K562 (cell line): ENCODE measurements around the gene NOL8. TPM values are rescaled to one million over a fixed set of nuclear protein-coding genes. Genes with fewer than 3 reads are reported as not detected.

ENCODE experiments used
- ATAC-seq: fragments of 200-7000 bp; cut with Tn5 transposase; 3 replicates; pipeline ENCODE4 v1.9.1; 2020; ENCODE audit warnings: moderate library complexity
- BruUV-seq: library from RNA; stranded (reverse); fragments of 400-500 nt; replicated peaks from 2 replicates; lab custom pipeline; 2021; lab: Mats Ljungman, UMichigan
- CTCF ChIA-PET: fragments of 300-600 bp; formaldehyde crosslinking; extraction: SDS; loops from one replicate; lab custom pipeline; 2021; ENCODE audit warnings: low intra/inter-chr PET ratio; lab: Yijun Ruan, JAX
- POLR2A ChIA-PET: fragments of 300-600, 350-650 bp; sonication (Branson Sonifier 250); formaldehyde crosslinking; extraction: SDS; loops from one replicate; lab custom pipeline; 2021; ENCODE audit warnings: antibody characterized with exemption, inconsistent platforms; lab: Yijun Ruan, JAX
- DNase-seq, 4 experiments: peaks; one replicate each; pipeline versions ENCODE4 v3.0.0 to v3.0.0-alpha.2; 2011 to 2018; ENCODE audit warnings: low spot score in 3 of 4, mixed read lengths in 3 of 4; ENCODE audit errors: extremely low read depth in 1 of 4
- FAIRE-seq: peaks from 2 replicates; lab custom pipeline; 2011; peaks lifted over from hg19 to GRCh38; lab: Jason Lieb, UNC
- H2AFZ ChIP-seq: 2 replicates; pipeline ENCODE4 v1.6.0; 2011; ENCODE audit warnings: low read depth, low read length, control low read depth, inconsistent platforms
- H3K27ac ChIP-seq: fragments of 200-600 bp; 3 replicates; pipeline ENCODE4 v1.8.0; 2011; ENCODE audit warnings: low read depth, mild to moderate bottlenecking, control low read depth, inconsistent platforms, low read length, moderate library complexity, mixed read lengths; ENCODE audit errors: extremely low read depth
- H3K27me3 ChIP-seq, 2 experiments: fragments of 300-600 bp in 1 of 2; 2 replicates in 1 of 2; 3 replicates in 1 of 2; pipeline versions ENCODE4 v1.6.0 to v1.8.0; 2011; ENCODE audit warnings: inconsistent platforms in 2 of 2, low read length in 2 of 2, mild to moderate bottlenecking in 1 of 2, mixed read lengths in 1 of 2, moderate library complexity in 1 of 2; ENCODE audit not compliant: control insufficient read depth in 2 of 2, insufficient read depth in 2 of 2
- H3K36me3 ChIP-seq: fragments of 300-600 bp; 3 replicates; pipeline ENCODE4 v1.8.0; 2011; ENCODE audit warnings: mild to moderate bottlenecking, low read length, inconsistent platforms; ENCODE audit not compliant: control insufficient read depth, insufficient read depth
- H3K4me1 ChIP-seq, 2 experiments: fragments of 200-600 bp in 1 of 2; replicated peaks in 1 of 2; 2 replicates in 1 of 2; 3 replicates in 1 of 2; pipeline versions ENCODE4 v1.5.1 to v1.8.0; 2011; ENCODE audit warnings: inconsistent platforms in 2 of 2, low read length in 2 of 2, mild to moderate bottlenecking in 1 of 2, mixed read lengths in 1 of 2, moderate library complexity in 1 of 2; ENCODE audit not compliant: control insufficient read depth in 2 of 2, insufficient read depth in 2 of 2
- H3K4me2 ChIP-seq: 2 replicates; pipeline ENCODE4 v1.6.1; 2011; ENCODE audit warnings: low read length, control low read depth, inconsistent platforms, mixed read lengths; ENCODE audit not compliant: insufficient read depth
- H3K4me3 ChIP-seq: fragments of 200-600 bp; sonication (generic), shearing (Covaris generic); 2 replicates; pipeline ENCODE4 v1.5.1; 2016; ENCODE audit warnings: control low read depth, inconsistent platforms
- H3K79me2 ChIP-seq: fragments of 200-600 bp; 3 replicates; pipeline ENCODE4 v1.8.0; 2011; ENCODE audit warnings: low read length, inconsistent platforms; ENCODE audit not compliant: control insufficient read depth, insufficient read depth
- H3K9ac ChIP-seq, 2 experiments: 2 replicates each; pipeline versions ENCODE4 v1.6.0 to v1.6.1; 2011; ENCODE audit warnings: low read depth in 2 of 2, low read length in 2 of 2, control low read depth in 1 of 2, inconsistent platforms in 1 of 2, mild to moderate bottlenecking in 1 of 2, mixed read lengths in 1 of 2; ENCODE audit not compliant: insufficient read depth in 1 of 2
- H3K9me1 ChIP-seq: one replicate; pipeline ENCODE4 v1.6.0; 2011; ENCODE audit warnings: inconsistent platforms, mild to moderate bottlenecking, low read length, moderate library complexity; ENCODE audit not compliant: control insufficient read depth, insufficient read depth
- H3K9me3 ChIP-seq: replicated peaks from 2 replicates; pipeline ENCODE4 v1.5.1; 2011; ENCODE audit warnings: low read depth, low read length, inconsistent platforms; ENCODE audit not compliant: control insufficient read depth, insufficient read depth
- H4K20me1 ChIP-seq: replicated peaks from 2 replicates; pipeline ENCODE4 v1.6.1; 2011; ENCODE audit warnings: low read length, inconsistent platforms, mixed read lengths; ENCODE audit not compliant: control insufficient read depth, insufficient read depth
- MEF2D ChIP-seq: conservative IDR thresholded peaks from 2 replicates; pipeline ENCODE4 v1.6.1; 2016; ENCODE audit warnings: low read depth, missing genetic modification characterization, missing compliant biosample characterization
- TARDBP ChIP-seq: fragments of 450-650 bp; IDR thresholded peaks from 2 replicates; pipeline ENCODE4 v1.6.1; 2016
- TRIM28 ChIP-seq: fragments of 450-650 bp; IDR thresholded peaks from 2 replicates; pipeline ENCODE4 v1.6.1; 2017
- ZNF280A ChIP-seq: fragments of 450-650 bp; IDR thresholded peaks from 2 replicates; pipeline ENCODE4 v1.6.1; 2018; ENCODE audit warnings: mild to moderate bottlenecking, low read depth; ENCODE audit not compliant: partially characterized antibody
- WGBS: fragments of 100-300 bp; shearing (Covaris generic); methylation state at CpG from one replicate; pipeline ENCODE4 v1.1.6; 2016; ENCODE audit warnings: low coverage, mixed read lengths; ENCODE audit not compliant: insufficient coverage; ENCODE audit errors: missing lambda C conversion rate; 5-methylcytosine and 5-hydroxymethylcytosine counted together
- in situ Hi-C: fragments of 300-500 bp; cut with MboI; formaldehyde crosslinking; loops from 4 replicates; pipeline ENCODE4 v1.15.0; 2018; ENCODE audit warnings: inconsistent platforms, mixed read lengths
- intact Hi-C: fragments of 100-400 bp; cut with micrococcal nuclease; formaldehyde crosslinking; loops from 2 replicates; pipeline ENCODE4 v1.14.2; 2022
- polyA plus RNA-seq, 8 experiments: library from polyadenylated mRNA; depleted of rRNA in 4 of 8; stranded (reverse) in 5 of 8; unstranded in 3 of 8; fragments of >200 nt; fragmentation: Nextera tagmentation in 2 of 8; fragmentation: Illumina TruSeq in 1 of 8; extraction: Ambion mirVana in 2 of 8; extraction: Trizol in 1 of 8; gene quantifications; 2 replicates each; pipeline versions ENCODE4 v1.2.1 to v1.2.3, GENCODE V29; 2011 to 2014; ENCODE audit warnings: inconsistent platforms in 1 of 8, missing spikeins in 1 of 8
- total RNA-seq, 7 experiments: library from RNA; depleted of rRNA in 6 of 7; stranded (reverse); fragments of >200 nt in 6 of 7; fragmentation: Illumina TruSeq in 2 of 7; extraction: Trizol in 2 of 7; gene quantifications; 2 replicates each; pipeline versions ENCODE4 v1.2.1 to v1.2.3, GENCODE V29; 2011 to 2021; ENCODE audit warnings: low replicate concordance in 1 of 7

The NOL8 gene
- total and polyA plus RNA-seq, 9 of the 15 experiments (the other 6 are each of a cell fraction or from before 2014, with no cell fraction given): 51.3 to 91.5 (median 58.7) TPM

DNA sequence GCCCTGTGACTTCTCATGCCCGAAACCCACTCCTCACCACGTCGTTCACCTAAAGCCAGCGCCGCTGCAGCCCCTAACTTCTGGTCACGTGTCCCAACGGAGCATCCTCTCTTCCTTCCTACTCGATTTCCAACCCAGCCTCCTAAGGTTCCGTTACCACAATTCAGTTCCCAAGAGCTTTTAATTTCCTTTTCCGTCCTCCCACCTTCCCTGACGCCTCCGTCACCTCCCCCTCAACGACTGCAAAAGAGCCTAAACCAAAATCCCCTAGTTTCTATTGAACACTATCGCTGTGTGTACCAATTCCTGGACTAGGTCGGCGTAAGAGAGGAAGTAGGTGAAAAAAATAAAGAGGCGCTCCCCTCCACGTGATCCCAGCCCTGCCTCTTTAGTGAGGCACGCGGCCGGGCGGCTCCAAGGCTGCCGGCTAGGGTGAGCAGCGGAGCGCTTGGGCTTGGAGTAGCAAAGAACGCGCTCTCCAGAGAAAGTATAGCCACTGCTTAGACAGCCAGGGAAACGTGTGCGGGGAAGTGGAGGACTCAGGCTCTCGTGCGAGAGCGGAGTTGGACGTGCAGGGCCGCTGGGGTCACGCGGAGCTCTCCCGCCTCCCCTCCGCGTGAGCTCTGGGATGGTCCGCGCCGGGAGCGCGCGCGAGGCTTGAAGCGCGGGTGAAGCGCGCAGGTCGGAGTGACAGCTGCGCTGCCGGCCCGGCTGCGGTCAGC lies at the start of gene NOL8, which contains the start of gene CENPP (continued):
- peak; percentile 63; the same call in 1 of the 2 replicates for TF ChIP-seq MEF2D (tag)
- TF ChIP-seq, all 486 proteins: peak for 200

DNA sequence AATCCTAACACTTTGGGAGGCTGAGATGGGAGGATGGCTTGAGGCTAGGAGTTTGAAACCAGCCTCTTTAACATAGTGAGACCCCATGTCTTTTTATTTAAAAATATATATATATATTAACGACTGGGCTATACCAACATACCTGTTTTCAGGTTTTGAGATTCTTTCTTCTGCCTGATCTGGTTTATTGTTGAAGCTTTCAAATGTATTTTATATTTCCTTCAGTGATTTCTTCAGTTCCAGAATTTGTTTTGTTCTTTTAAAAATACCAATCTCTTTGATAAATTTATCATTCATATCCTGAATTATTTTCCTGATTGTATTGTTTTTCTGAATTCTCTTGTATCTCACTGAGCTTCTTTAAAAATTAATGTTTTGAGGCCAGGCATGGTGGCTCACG lies 48.0 kb upstream of the NOL8 start:
- H3K27ac ChIP-seq: no peak overlapping the region
- no peak for FAIRE-seq
- H3K4me2 ChIP-seq: no peak overlapping the region
- H2AFZ ChIP-seq: no peak overlapping the region
- BruUV-seq: no TSS peak
- POLR2A ChIA-PET: no interaction called here
- TF ChIP-seq TRIM28 (peak; percentile 69; the same call in 1 of the 2 replicates), TARDBP (no peak), ZNF280A (peak; percentile 16)
- no peaks in the 10 kb centered on the region; a peak in 2 of 5 replicates for H3K4me1 ChIP-seq
- WGBS: 74% methylated on average over 2 of the region's 2 CpGs
- H3K4me3 ChIP-seq: no peak overlapping the region
- no peak for ATAC-seq
- H3K27me3 ChIP-seq: no peaks in the 10 kb centered on the region
- no peak overlapping the region for H3K9ac ChIP-seq
- DNase-seq: no peak
- H3K9me3 ChIP-seq: no peaks in the 10 kb centered on the region; the same call in 1 of the 2 replicates
- CTCF ChIA-PET: no interaction called here
- intact Hi-C loops (no loop called here), in situ Hi-C loops (no loop called here)
- H3K36me3 ChIP-seq: no peaks in the 10 kb centered on the region
- no peaks in the 10 kb centered on the region for H4K20me1 ChIP-seq
- no peaks in the 10 kb centered on the region for H3K9me1 ChIP-seq
- H3K79me2 ChIP-seq: no peaks in the 10 kb centered on the region
